HG02588 (cell line): ENCODE measurements around the gene KCNJ4.

ENCODE experiments used
- ATAC-seq: cut with Tn5 transposase; IDR thresholded peaks from one replicate; pipeline ENCODE4 v1.9.1; 2021; ENCODE audit warnings: mild to moderate bottlenecking, moderate library complexity; ENCODE audit not compliant: unreplicated experiment

KCNJ4 gene

DNA sequence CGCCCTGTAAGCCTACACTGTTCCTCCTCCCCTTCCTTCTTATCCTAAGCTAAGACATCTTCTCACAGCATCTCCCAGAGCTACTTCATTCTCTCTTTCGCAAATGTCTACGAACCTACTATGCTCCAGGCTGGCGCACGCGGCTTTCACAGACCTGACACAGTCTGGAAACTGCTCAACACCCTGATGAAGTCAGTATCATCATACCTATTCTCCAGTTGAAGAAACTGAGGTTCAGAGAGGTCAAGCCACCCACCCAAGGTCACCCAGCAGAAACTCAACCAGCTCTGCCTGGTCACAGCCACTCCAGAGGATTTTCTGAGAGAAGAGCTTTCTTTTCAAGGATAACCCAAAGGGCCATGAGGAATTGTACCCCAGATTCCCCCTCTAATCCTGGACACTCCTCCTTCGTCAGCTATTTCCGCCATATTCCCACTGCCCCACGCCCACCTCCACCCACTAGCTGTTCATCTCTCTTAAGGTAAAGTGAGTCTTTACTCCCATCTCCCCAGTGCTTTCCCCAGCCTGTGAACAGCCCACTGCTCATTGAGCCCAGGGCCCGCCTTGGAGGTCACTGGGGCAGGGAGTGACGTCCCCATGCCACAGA, 1.8 kb downstream of the KCNJ4 start:
- no peak for ATAC-seq

DNA sequence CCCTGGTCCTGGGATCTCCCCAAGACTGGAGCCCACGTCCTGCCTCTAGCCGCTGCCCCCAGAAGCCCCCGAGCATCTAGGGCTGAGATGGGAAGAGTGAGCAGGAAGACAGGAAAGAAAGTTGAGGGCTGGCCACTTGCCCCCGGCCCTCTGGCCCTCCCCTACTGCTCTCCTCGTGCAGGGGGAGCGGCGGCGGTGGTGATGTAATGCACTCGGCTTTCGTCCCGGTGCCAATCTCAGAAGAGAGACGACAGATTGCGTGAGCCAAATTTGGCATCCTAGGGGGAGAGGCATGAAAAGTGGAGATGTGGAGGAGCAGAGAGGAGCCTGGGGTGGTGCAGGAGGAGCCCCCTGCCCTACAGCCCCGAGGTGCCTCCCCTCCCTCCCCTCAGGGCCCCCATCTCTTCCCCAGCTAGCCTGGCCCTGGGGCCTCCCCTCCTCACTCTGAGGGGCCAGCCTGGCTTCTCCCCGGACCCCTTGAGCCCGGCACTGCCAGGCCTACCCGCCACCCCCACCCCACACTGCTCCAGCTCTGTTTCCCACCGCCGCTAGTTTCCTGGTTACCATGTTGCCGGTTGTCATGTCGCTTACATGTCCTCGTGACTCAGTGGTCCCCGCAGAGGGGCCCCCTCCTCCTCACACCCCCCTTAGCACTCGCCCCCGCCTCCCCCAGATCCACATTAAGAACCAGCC, 2.5 kb downstream of the KCNJ4 start:
- no peak for ATAC-seq

DNA sequence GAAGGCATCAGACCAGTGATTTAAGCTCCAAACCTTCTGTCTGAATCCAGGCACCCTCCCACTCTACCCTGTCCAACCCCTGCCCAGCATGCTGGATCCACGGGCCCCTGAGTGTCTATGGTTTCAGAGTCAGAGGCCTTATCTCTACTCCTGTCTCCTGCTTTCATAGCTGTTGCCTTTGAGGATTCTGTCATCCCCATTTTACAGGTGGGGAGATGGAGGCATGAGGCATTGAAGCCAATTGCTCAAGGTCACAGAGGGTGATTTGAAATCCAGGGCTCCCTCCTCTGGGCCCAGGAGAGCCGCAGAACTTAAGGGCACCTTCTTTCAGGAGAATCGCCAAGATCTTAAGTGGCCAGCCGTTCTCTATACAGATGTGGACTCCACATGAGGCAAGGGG, 3.1 kb downstream of the KCNJ4 start:
- ATAC-seq: no peak

DNA sequence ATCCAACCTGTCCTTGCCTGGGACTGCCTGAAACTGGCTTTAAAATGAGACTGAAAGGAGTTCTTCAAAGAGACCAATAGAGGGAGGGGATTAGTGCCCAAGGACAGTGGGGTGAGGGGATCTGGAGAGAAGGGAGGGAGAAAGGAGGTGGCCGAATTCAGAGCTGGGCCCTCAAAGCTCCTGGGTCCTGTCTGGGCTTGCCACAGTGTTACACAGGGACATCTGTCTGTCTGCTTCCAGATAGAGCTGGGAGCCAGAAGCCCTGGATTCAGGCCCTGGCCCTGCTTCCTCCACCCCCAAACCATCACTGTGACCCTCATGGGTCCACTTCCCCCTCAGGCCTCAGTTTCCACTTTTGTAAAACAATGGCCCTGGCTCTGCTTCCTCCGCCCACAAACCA, 3.6 kb downstream of the KCNJ4 start:
- ATAC-seq: no peak

DNA sequence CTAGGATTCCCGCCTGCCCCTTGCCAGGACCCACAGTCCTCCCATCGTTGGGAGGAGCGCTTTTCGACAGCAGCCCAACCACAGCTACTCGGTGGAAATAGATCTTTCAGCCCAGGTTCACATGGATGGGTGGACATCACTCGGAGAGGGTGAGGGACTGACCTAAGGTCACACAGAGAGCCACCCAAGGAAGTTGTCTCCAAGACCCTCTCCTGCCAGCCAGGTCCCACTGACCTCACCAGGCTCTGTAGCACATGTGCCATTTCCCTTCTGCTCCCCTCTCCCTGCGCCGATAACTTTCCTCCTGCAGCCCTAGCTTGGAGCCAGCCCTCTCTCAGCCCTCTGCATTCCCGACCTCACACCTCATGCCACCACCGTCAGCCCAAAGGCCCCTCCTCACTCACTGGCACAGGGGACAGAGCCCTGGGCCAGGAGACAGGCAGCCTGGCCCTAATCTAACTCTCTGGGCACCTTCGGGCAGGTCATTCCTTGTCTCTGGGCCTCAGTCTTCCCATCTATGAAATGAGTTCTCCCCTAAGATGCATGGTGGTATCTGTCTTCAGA, 4.7 kb downstream of the KCNJ4 start:
- no peak for ATAC-seq

DNA sequence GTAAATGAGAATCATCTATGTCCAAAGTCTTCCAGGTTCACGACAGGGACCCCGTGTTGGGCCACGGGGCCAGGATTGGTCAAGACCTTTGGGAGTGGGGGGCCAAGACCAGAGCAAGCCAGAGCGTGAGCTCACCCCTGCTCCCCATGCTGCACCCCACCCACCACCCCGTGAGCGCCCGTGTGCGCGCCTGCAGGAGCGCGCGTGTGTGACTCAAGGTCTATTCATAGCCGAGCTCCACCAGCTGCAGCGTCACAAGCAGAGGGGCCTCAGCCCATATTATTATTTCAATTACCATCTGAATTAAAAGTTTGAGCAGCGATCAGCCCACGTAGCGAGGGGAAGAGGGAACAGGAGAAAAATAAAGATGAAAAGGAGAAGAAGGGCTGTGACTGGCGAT, 5.2 kb downstream of the KCNJ4 start:
- no peak for ATAC-seq

DNA sequence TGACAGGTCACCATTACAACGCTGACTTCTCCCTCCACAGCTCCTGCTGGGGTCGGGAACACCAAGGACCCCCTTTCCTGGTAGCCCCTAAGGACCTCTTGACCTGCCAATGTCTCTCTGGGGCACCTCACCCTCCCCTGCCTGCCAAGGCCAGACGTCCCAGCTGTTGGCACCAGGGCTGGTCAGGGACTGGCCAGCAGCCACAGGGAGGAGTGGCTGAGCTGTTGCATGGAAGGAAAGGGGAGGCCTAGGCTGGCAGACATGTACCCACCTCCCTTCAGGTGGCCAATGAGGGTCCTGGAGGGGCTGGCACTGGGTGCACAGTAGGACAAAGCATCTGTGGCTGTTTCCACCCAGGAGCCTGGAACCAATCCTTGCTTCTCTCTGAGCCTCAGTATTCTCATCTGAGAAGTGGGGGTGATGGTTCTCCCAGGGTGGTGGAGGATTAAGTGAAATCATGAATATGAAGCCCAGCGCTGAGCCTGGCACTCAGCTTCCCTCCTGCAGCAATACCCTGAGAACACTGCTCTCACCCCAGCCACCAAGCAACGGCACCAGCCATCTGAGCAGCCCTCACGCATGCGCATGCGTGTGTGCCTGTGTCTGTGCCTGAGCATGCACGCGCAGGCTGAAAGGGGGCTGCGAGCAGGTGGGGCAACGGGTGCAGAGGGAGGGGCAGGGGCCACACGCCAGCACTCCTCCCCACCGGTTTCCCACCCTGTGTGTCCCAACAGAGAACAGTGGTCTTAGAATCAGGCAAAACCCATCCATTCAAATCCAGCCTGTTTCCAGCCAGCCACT, 5.9 kb downstream of the KCNJ4 start:
- ATAC-seq: no peak

DNA sequence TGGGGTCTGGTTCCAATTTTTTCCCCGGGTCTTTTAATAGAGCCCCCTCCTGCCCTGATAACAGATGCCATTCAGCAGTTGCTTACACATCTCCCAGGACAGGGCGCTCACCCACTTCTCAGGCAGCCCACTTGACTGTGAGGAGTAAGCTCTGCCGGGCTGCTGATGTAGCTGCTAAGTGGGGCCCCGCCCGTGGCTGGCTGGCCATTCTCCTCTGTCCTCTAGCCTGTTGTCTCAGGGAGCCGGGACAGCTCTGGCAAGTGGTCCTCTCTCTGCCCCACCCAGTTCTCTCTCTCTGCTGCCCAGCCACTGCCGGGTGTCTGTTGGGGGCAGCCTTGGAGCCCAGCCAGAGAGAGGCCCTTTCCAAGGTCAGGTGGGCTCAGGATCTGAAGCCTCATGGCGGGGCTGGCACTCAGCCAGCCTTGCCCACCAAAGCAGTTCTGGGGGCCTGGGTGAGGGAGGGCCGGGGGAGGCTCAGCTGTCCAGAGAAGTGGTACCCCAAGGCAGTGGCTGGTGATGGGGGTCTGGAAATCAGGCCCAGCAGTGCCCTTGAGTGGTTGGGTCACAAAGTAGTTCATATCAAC, 8.9 kb downstream of the KCNJ4 start:
- ATAC-seq: no peak

- no peak for ATAC-seq
Measured at GRCh38 chr22:38444783-38445182, 10.2 kb downstream of the KCNJ4 start.

GRCh38 chr22:38443628-38444521, 11.1 kb downstream of the KCNJ4 start:
- no peak for ATAC-seq

GRCh38 chr22:38442967-38443627, 11.9 kb downstream of the KCNJ4 start:
- ATAC-seq: no peak

DNA sequence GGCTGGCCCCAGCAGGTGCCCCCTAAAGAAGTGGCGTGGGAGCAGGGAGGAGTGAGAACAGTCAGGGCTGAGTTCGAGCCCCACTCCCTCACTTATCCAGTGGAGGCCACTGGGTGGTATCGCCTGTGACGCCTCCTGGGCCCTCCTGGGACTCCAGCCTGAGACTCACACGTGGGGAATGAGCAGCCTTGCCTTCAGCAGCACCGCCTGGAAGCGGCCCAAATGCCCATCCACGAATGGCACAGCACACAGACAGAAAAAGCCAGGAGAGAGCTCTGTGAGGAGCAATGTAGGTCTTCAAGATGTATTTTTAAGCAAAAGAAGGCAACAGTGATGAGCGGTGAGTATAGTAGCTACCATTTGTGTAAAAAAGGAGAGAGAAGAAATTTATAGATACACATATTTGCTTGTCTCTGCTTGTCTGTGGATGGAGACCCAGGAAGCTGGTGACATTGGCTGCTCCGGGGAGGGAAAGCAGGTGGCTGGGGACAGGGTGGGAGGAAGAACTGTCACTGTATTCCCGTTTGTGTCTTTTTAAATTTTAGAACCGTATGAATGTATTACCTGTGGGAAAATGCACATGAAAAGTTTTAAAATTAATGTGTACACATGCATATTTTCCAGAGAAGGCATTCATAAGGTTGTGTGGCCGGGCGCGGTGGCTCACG, 13.2 kb downstream of the KCNJ4 start:
- ATAC-seq: no peak

- no peak for ATAC-seq
Measured at GRCh38 chr22:38440747-38441350, 14.2 kb downstream of the KCNJ4 start.

DNA sequence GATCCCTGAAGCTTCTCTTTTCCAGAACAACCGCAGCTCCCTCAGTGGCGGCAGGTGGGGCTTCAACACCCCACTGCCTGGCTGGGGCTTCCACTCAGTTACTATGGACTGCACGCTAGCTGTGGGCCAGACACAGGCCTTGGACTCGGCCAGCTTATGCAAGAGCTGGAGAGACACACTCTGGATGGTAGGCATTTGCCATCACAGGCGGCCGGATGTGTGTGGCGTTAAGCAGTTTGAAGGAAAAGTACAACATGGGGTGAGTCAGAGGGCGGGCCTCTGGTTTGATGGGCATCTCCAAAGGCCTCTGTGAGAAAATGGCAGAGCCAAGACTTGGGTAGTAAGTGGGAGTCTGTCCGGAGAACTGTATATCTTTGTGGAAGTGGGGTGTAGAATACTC, 17.6 kb downstream of the KCNJ4 start:
- ATAC-seq: no peak

DNA sequence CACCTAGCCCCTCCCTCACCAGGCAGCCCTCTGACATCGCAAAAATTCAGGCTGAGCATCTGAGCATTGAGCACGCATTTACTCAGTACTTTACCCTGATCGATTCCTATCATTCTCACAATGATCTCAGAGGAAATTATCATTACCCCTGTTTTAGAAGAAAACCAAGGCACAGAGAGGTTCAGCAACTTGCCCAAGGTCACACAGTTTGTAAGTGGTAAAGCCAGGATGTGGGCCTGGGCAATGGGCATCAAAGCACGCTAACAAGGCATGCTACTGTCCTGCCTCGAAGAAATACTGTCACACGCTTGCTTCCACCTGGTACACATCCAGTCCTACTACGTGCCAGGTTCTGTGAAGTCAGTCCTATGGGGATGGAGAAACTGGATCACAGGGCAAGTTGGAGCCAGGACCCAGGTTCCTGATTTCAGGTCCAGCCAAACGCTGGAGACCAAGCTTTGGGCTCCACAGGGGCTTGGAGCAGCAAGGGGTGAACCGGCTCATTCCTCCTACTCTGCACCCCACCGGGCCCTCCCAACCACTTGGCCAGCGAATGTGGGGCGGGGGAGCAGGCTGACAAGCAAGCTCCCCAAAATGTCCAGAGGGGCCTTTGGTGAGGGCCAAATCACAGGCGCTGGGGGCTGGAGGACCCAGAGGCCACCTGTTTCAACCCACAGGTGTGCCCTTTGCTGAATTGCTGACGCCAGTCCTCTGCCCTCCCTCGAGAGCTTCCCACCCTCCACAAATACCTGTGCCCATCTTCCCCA, 18.2 kb downstream of the KCNJ4 start:
- no peak for ATAC-seq

DNA sequence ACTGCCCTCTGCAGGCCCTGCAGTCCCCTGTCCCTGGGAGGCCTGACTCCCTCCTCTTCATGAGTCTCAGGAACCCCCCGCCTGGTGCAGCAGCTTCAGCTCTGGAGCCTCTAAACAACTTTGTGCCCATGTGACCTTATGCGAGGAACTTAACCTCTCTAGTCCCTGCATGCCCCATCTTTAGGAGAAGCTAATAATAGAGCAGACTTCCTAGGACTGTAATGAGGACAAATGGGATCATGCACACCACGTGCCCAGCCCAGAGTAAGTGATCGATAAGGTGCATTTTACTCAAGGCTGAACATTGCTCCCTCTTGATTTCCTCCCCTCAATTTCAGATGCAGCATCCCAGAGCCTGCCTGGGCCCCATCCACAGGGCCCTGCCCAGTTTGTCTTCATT, 19.0 kb downstream of the KCNJ4 start:
- no peak for ATAC-seq

GRCh38 chr22:38435010-38435409, 20.0 kb downstream of the KCNJ4 start:
- ATAC-seq: no peak

DNA sequence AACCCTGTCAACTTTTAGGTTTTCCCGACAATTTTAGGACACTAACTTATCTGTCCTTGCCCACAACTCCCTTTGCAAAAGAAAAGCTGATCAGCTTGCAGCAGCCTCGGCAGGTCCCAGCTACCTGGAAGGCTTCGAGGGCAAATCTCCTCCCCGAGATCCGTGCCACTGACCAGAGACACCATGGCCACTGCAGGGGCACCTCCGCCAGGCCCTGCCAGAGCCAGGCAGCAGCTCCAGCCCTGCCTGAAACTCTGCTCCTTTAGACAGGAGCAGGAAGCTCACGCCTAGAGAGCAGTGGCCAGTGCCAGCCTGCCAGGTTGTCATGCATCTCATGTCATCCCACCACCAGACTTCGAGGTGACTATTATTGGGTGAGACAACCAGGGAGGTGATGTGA, 21.1 kb downstream of the KCNJ4 start:
- no peak for ATAC-seq
